SU-DHL-6 (cell line): ENCODE results near the gene SPRED2.

Source experiments
- H2AFZ ChIP-seq: fragments of 200-600 bp; sonication (generic); 2 replicates; pipeline ENCODE4 v1.6.1; 2014; ENCODE audit warnings: low read depth, mild to moderate bottlenecking, moderate library complexity, mixed read lengths, antibody characterized with exemption, low read length; ENCODE audit not compliant: severe bottlenecking
- H3F3A ChIP-seq: fragments of 200-600 bp; shearing (Covaris generic); 2 replicates; pipeline ENCODE4 v1.6.0; 2016; ENCODE audit warnings: antibody characterized with exemption, mild to moderate bottlenecking; ENCODE audit not compliant: insufficient read depth
- H3K27ac ChIP-seq: fragments of 200-600 bp; sonication (generic); 2 replicates; pipeline ENCODE4 v1.5.1; 2016; ENCODE audit warnings: low read depth, mild to moderate bottlenecking, low read length, moderate library complexity, mixed read lengths
- H3K27me3 ChIP-seq: fragments of 200-600 bp; sonication (generic), shearing (Covaris generic); 2 replicates; pipeline ENCODE4 v1.6.0; 2014; ENCODE audit warnings: mild to moderate bottlenecking, low read length
- H3K36me3 ChIP-seq: fragments of 200-600 bp; sonication (generic); 2 replicates; pipeline ENCODE4 v1.6.1; 2014; ENCODE audit warnings: mild to moderate bottlenecking, low read length, mixed read lengths
- H3K4me2 ChIP-seq: fragments of 300-600, 200-600 bp; shearing (Covaris generic), sonication (generic); 2 replicates; pipeline ENCODE4 v1.6.0; 2014; ENCODE audit warnings: low read length, low read depth, mild to moderate bottlenecking; ENCODE audit not compliant: poor library complexity, severe bottlenecking
- H3K4me3 ChIP-seq: fragments of 200-600 bp; sonication (generic); 2 replicates; pipeline ENCODE4 v1.5.1; 2014; ENCODE audit warnings: antibody characterized with exemption, low read length, mild to moderate bottlenecking, mixed read lengths; ENCODE audit not compliant: insufficient read depth, poor library complexity, severe bottlenecking
- H3K79me2 ChIP-seq: fragments of 200-600 bp; sonication (generic); 2 replicates; pipeline ENCODE4 v1.6.1; 2014; ENCODE audit warnings: mild to moderate bottlenecking, low read length, moderate library complexity; ENCODE audit not compliant: insufficient read depth
- H3K9ac ChIP-seq: fragments of 200-600 bp; sonication (generic); 2 replicates; pipeline ENCODE4 v1.7.0; 2014; ENCODE audit warnings: mild to moderate bottlenecking, low read length
- H3K9me2 ChIP-seq: fragments of 200-600 bp; sonication (generic); replicated peaks from 2 replicates; pipeline ENCODE4 v1.6.1; 2014; ENCODE audit warnings: low read length; ENCODE audit not compliant: insufficient read depth
- H3K9me3 ChIP-seq: fragments of 200-600 bp; sonication (generic); 2 replicates; pipeline ENCODE4 v1.6.1; 2014; ENCODE audit warnings: low read length, mixed read lengths; ENCODE audit not compliant: insufficient read depth
- H4K20me1 ChIP-seq: fragments of 200-600 bp; sonication (generic); 2 replicates; pipeline ENCODE4 v1.6.1; 2014; ENCODE audit warnings: low read depth, mild to moderate bottlenecking, antibody characterized with exemption, low read length, moderate library complexity, mixed read lengths
- CTCF ChIP-seq: fragments of 200-600 bp; sonication (generic); IDR thresholded peaks from one replicate; pipeline ENCODE4 v1.5.1; 2017; ENCODE audit warnings: antibody characterized with exemption, mild to moderate bottlenecking, low read length, moderate library complexity; ENCODE audit not compliant: insufficient read depth, poor library complexity, severe bottlenecking
- EZH2phosphoT487 ChIP-seq: fragments of 200-600 bp; sonication (generic), shearing (Covaris generic); conservative IDR thresholded peaks from 2 replicates; pipeline ENCODE4 v1.6.1; 2018; ENCODE audit warnings: mild to moderate bottlenecking, antibody characterized with exemption, low read length, moderate library complexity, mixed read lengths

The SPRED2 gene

GRCh38 chr2:65316072-65316471 is 116.3 kb downstream of the SPRED2 start:
- no peaks in the 10 kb centered on the region for H3K9me2 ChIP-seq
- no peak overlapping the region for H3K27ac ChIP-seq
- H3K9me3 ChIP-seq = no peaks in the 10 kb centered on the region
- H3K36me3 ChIP-seq = peaks cover 7% of the 10 kb centered on the region; the same call in 1 of the 2 replicates
- no peaks in the 10 kb centered on the region for H4K20me1 ChIP-seq
- H3K4me3 ChIP-seq = no peak overlapping the region
- no peak for TF ChIP-seq EZH2phosphoT487
- no peak for TF ChIP-seq CTCF
- no peak overlapping the region for H3K4me2 ChIP-seq
- H3K9ac ChIP-seq = no peak overlapping the region
- H3F3A ChIP-seq = peaks cover 24% of the 10 kb centered on the region; the same call in 1 of the 2 replicates
- no peaks in the 10 kb centered on the region for H3K27me3 ChIP-seq
- H3K79me2 ChIP-seq = no peaks in the 10 kb centered on the region
- no peak overlapping the region for H2AFZ ChIP-seq

- no peaks in the 10 kb centered on the region for H3K79me2 ChIP-seq
- H3K9me2 ChIP-seq = no peaks in the 10 kb centered on the region
- TF ChIP-seq EZH2phosphoT487 = no peak
- no peak for TF ChIP-seq CTCF
- no peak overlapping the region for H3K4me2 ChIP-seq
- peaks cover 7% of the 10 kb centered on the region; the same call in 1 of the 2 replicates for H3K36me3 ChIP-seq
- H3K27ac ChIP-seq = no peak overlapping the region
- peaks cover 23% of the 10 kb centered on the region; the same call in 1 of the 2 replicates for H3F3A ChIP-seq
- no peak overlapping the region for H3K9ac ChIP-seq
- no peaks in the 10 kb centered on the region for H4K20me1 ChIP-seq
- H3K4me3 ChIP-seq = no peak overlapping the region
- H2AFZ ChIP-seq = no peak overlapping the region
- no peaks in the 10 kb centered on the region for H3K9me3 ChIP-seq
- no peaks in the 10 kb centered on the region for H3K27me3 ChIP-seq
These were observed 117.5 kb downstream of the SPRED2 start for GRCh38 chr2:65314801-65315441.

- H3K9me3 ChIP-seq = no peaks in the 10 kb centered on the region
- H2AFZ ChIP-seq = no peak overlapping the region
- H3K36me3 ChIP-seq = peaks cover 7% of the 10 kb centered on the region; the same call in 1 of the 2 replicates
- H3K4me2 ChIP-seq = no peak overlapping the region
- TF ChIP-seq CTCF = no peak
- no peak overlapping the region for H3K9ac ChIP-seq
- H3K4me3 ChIP-seq = no peak overlapping the region
- H4K20me1 ChIP-seq = no peaks in the 10 kb centered on the region
- no peaks in the 10 kb centered on the region for H3K27me3 ChIP-seq
- H3F3A ChIP-seq = peaks cover 23% of the 10 kb centered on the region; the same call in 1 of the 2 replicates
- H3K79me2 ChIP-seq = no peaks in the 10 kb centered on the region
- H3K9me2 ChIP-seq = no peaks in the 10 kb centered on the region
- H3K27ac ChIP-seq = no peak overlapping the region
These were observed 118.5 kb downstream of the SPRED2 start for GRCh38 chr2:65313954-65314256.
